GM21786 (cell line): ENCODE results near the gene ATAD1.
"Not testable (repeated sequence)": the region's sequence is repeated elsewhere in the genome, so short reads cannot be mapped to it uniquely, and the experiment has no call there.

ENCODE experiments used
- ATAC-seq: cut with Tn5 transposase; IDR thresholded peaks from one replicate; pipeline ENCODE4 v1.9.1; 2021; ENCODE audit not compliant: unreplicated experiment

The ATAD1 gene

DNA sequence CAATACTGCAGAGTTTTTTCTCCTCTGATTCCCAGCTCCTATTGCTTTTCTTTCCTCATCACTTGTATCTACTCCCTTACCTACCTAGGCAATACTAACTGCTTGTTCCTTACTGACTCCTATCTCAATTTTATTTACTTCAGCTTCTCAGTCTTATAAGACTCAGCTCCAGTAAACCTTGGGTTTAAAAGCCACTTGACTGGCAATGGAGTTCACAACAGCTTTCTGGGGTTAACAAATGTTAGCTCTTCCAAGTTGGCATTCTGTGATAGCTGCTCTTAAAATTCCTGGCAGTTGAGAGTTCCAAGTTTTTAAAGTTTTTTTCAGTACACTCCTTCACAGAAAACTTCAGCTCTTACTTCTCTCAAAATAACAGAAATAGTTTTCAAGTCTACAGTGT lies 14.2 kb downstream of the ATAD1 start:
- ATAC-seq, result no peak

DNA sequence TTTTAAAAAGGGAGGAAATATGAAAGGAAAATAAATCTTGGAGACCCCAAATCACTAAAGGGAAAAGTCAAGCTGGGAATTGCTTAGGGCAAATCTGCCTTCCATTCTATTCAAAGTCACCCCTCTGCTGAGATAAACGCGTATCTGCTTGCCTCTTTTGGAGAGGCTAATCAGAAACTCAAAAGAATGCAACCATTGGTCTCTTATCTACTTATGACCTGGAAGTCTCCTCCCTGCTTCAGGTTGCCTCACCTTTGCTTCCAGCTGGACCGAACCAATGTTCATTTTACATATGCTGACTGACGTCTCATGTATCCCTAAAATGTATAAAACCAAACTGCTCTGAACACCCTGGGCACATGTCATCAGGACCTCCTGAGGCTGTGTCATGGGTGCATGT lies 14.7 kb downstream of the ATAD1 start:
- ATAC-seq, result no peak

DNA sequence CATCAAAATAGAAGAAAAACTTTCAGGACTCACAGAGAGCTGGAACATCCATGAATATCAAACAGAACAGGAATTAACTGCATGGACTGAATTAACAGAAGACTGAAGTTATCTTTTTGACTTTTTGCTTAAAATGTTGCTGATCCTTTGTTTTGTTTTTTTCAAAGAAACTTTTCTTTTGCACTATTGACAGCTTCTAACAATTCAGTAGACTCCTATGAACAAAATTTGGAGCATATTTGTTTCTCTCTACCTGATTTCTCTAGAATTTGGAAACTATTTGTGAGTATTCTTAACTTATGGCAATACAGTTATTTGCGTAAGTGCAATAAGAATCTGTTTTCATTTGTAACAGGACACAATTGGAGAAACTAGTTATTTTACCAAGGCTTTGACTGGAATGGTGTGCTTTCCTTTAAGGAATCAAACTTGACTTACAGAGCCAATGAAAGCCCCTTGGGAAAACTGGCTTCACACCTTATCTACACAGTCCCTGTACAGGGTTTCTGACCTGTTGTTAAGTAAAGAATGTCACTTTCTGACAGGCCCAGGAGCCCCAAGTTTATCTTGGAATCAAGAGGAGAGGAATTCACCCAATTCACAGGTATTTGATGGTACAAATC lies 16.1 kb downstream of the ATAD1 start:
- not testable (repeated sequence) for ATAC-seq

DNA sequence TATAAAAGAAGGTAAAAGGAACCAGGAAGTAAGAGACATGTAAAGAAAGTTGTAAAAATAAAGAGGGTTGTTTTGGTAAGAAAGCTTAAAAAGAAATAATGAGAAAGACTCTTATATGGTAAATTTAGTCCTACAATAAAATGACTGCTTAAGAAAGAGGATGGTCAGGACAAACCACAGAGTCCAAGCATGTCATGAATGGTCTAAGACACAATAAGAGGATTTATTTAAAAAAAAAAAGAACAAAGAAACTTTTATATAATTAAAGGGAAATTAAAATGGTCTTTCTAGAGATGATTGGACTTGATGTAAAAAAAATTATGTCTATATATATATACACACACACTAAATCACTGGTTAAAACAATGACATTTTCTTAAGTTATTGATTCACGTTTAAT lies 18.2 kb downstream of the ATAD1 start:
- no peak for ATAC-seq

DNA sequence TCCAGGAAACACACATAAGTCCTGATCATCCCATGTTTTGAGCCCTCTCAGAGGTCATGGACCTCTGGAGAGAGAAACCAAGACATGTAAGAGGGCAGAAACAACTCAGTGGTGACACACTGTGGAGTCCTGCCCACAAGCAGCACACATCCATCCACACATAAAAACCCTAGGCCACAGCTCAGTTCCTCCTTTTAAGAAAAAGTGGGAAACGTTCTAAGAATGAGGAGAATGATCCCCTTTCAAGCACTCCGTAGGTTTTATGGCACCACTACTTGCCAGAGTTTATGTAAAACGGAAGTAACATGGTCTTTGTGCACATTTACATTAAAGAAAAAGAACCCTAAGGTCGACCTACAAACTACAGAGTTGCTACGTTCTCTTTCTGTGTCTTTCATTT lies 19.9 kb downstream of the ATAD1 start:
- ATAC-seq, result no peak

DNA sequence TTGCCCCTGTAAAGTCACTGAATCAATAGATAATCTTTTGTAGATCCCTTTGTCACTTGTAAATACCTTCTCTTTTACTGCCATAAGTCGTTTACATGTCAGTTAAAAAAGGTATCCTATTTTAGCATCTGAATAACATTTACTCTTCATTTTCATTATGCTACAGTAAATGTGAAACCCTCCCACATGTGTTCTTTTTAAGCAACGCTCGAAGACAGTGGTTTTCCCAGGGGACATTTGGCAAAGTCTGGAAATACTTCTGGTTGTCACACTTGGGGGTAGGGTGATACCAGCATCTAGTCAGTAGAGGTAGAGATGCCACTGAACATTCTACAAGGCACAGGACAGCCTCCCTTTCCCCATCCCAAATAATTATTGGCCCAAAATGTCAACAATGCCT lies 23.7 kb downstream of the ATAD1 start:
- no peak for ATAC-seq

DNA sequence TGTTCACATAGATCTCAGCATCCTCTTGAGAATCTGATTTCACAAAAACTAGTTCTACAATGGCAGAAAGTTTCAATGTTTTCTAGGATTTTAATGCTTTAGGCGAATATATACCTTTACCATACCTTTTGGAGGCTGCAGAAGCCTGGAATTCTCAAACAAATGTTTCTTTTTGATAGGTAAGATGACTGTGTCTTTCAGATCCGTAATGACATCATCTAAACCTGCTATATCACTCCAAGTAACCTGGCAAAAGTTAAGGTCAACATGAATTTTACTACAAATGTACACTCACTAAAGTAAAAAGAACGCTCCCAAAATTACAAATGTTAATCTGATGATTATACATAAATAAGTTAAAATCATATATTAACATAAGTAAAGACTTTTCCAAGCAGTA lies 27.8 kb downstream of the ATAD1 start:
- ATAC-seq, result no peak

DNA sequence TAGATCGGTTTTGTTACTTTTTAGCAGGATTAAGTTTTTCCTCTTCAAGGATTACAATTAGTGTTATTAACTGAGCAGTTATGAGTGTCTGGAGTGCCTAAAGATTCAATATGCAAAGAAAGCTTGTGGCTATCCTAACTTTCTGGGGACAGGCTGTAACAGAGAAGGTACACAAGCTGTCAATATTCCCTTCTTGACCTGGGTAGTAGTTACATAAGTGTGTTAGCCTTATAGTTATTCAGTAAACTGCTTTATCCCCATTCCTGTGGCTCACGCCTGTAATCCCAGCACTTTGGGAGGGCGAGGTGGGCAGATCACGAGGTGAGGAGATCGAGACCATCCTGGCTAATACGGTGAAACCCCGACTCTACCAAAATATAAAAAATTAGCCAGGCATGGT lies 31.6 kb downstream of the ATAD1 start:
- ATAC-seq, result no peak

DNA sequence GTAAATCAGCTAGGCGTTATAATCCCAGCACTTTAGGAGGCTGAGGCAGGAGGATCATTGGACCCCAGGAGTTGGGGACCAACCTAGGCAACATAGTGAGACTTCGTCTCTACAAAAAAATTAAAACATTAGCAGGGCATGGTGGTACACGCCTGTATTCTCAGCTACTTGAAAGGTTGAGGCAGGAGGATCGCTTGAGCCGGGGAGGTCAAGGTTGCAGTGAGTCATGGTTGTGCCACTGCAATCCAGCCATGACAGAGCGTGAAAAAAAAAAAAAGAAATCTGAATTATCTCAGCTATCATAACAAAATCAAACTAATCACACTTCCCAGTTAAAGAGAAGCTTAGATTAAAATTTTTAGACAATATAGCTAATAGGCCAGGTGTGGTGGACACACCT lies 35.3 kb downstream of the ATAD1 start:
- ATAC-seq, result no peak

DNA sequence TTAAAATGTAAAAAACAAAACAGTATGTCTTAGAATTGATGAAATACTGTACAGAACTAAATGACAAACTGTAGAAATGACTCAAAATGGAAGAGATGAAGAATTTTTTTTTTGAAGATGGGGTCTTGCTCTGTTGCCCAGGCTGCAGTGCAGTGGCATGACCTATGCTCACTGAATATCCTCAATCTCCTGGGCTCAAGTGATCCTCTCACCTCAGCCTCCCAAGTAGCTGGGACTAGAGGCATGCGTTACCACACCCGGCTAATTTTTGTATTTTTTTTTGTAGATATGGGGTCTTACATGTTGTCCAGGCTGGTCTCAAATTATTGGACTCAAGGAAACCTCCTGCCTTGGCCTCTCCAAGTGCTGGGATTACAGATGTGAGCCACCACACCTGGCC lies 36.5 kb downstream of the ATAD1 start:
- no peak for ATAC-seq

DNA sequence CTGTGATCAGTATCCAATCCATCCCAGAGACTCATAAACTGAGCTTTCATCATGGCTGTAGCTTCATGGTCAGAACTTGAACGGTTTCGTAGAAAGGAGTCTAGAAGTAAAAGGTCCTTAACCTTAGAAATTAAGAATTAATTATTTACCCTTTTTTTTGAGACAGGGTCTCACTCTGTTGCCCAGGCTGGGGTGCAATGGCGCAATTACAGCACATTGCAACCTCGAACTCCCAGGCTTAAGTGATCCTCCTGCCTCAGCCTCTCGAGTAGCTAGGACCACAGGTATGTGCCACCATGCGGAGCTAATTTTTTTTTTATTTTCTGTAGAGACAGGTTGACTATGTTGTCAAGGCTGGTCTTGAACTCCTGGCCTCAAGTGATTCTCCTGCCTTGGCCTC lies 41.7 kb downstream of the ATAD1 start:
- no peak for ATAC-seq

DNA sequence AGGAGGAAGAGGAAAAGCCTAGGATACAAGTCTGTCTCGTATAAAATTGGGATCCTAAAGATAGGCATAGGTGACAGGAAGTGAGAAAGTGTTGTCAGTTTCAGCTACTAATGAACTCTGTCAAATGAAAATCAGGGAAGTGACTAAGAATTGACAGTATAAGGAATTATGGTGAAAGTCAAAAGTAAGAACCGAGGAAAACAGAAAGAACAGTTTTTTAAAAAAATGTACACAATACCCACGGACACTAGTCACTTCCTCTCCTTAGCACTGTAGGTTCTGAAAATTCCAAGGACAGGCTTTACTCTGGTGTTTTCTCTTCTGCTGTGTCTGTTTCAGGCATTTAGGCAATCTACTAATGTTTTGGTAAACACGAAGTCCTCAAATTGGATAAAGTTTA lies 42.3 kb downstream of the ATAD1 start:
- no peak for ATAC-seq

DNA sequence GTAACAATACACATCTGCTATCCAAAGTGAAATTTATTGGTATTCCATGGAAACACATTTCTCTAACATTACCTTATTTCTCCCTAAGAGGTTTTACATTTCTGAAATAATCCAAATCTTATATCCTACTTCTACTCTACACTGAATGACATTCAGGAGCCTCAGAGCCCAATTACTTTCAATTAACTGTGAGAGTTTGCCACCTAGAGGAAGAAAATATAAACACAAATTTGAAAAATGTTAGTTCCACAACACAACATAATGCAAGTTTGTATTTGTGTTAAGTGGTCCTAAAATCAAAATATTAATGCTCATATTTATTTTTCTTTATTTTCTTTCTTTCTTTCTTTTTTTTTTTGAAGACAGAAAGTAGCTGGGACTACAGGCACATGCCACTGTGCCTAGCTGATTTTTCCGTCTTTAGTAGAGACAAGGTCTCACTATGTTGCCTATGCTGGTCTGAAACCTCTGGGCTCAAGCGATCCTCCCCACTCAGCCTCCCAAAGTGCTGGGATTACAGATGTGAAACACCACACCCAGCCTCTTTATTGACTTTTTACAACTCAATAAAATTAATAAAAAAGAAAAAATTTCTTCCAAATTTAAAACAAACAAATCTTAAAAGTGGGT lies 46.0 kb downstream of the ATAD1 start:
- no peak for ATAC-seq

DNA sequence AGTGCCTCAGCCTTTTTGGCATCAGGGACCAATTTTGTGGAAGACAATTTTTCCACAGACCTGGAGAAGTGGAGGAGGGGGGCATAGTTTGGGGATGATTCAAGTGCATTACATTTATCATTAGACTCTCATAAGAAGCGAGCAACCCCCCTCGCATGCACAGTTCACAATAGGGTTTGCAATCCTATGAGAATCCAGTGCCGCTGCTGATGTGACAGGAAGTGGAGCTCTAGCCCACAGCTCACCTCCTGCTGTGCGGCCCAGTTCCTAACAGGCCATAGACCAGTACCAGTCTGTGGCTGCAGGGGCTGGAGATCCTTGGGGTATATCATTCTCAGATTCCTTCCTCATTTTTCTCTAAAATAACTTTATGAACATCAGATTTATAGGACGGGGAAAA lies 50.8 kb downstream of the ATAD1 start:
- no peak for ATAC-seq

DNA sequence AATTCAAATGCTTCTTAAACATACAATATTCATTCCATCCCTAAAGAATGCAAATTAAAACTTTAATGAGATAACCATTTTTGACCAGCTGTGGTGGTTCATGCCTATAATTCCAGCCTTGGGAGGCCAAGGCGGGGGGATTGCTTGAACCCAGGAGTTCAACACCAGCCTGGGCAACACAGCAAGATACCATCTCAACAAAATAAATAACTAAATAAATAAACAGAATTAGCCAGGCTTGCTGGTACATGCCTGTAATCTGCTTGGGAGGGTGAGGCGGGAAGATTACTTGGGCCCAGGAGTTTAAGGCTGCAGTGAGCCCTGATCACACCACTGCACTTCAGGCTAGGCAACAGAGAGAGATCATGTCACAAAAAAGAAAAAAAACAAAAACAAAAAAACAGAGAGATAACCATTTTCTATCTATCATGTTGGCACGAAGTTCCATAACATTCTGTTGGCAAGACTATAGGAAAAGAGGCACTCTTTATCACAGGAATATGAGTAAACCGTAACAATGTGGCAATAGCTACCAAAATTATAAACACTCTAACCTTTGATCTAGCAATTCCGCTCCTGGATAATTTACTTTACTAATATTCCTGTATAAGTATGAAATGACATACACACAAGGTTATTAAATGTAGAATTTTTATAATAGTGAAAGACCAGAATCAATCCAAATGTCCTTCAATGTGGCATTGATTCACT lies 52.2 kb downstream of the ATAD1 start:
- no peak for ATAC-seq

DNA sequence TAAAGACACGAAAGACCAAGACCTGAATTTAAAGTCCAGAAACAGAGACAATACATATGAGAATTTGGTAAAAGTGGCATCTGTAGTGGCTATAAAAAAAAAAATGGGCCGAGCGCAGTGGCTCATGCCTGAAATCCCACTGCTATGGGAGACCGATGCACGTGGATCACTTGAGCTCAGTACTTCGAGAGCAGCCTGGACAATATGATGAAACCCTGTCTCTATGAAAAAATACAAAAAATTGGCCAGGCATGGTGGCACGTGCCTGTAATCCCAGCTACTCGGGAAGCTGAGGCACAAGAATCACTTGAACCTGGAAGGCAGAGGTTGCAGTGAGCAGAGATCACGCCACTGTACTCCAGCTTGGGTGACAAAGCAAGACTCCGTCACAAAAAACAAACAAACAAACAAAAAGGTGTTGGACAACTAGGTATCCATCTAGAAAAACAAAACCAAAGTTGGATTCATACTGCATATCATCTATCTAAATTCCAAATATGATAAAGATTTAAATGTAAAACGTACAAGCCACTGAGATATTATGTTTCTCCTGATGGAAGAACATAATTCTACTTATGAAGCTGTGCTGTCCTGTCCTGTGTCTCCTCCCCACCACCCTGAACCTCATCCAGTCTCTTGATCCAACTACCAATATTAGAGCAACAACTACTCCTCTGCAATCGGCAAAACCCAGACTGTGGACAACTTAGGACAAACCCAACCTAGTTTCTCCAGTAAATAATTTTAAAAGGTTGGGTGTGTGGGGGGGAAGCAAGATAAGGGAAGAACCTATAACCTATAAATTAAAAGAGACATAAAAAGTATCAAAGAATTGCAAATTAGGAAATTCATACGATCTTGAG lies 53.7 kb downstream of the ATAD1 start:
- ATAC-seq, result no peak

DNA sequence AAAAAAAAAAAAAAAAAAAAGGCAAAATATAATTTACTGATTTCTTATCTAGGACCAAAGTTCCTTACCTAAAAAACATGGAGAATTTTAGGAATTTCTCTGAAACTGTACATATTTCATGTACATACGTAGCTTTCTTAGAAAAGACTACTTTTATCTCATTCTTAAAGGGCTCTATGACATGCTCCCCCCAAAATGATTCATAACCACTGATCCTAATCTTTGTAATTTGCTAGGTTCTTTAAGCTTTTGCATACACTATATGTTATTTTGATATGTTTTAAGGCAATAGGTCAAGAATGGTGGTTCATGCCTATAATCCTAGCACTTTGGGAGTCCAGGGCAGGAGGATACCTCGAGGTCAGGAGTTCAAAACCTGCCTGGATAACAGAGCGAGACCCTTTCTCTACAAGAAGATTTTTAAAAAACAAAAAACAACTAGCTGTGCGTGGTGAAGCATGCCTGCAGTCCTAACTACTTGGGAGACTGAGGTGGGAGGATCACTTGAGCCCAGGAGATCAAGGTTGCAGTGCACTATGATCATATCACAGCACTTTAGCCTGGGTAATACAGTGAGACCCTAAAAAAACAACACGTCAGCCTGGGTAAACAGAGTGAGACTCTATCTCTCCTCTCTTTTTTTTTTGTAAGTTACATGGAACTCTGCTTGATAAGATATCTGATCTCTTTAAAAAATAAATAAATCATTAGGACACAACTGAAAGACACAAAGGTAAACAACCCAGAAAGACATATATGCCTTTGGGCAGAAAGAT lies 54.8 kb downstream of the ATAD1 start:
- no peak for ATAC-seq

DNA sequence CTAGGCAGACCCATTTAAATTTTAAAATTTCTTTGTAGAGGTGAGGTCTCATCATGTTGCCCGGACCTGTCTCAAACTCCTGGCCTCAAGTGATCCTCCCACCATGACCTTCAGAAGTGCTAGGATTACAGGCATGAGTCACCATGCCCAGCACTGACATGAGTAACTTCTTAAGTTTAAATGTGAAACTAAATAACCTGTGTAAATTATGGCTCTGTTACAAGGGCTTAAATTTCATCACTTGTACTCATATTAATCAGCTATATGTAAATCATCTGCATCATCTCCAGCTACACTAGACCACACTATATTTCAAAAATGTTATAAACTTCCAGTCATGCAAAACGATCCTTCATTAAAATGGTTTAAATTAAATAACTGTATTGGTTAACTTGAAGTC lies 56.1 kb downstream of the ATAD1 start:
- ATAC-seq, result no peak

DNA sequence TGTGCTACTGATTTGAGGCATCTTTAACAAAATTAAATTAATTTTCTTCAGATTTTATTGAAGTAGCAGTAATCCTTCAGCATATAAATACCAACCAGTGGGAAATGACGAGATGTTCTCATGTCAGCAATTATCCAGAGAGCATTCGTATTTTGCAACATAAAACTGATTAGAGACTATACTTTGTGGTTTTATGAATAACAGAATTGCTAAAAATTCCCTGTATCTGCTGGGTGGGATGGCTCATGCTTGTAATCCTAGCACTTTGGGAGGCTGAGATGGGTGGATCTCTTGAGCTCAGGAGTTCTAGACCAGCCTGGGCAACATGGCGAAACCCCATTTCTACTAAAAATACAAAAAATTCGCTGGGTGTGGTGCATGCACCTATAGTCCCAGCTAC lies 56.9 kb downstream of the ATAD1 start:
- no peak for ATAC-seq

DNA sequence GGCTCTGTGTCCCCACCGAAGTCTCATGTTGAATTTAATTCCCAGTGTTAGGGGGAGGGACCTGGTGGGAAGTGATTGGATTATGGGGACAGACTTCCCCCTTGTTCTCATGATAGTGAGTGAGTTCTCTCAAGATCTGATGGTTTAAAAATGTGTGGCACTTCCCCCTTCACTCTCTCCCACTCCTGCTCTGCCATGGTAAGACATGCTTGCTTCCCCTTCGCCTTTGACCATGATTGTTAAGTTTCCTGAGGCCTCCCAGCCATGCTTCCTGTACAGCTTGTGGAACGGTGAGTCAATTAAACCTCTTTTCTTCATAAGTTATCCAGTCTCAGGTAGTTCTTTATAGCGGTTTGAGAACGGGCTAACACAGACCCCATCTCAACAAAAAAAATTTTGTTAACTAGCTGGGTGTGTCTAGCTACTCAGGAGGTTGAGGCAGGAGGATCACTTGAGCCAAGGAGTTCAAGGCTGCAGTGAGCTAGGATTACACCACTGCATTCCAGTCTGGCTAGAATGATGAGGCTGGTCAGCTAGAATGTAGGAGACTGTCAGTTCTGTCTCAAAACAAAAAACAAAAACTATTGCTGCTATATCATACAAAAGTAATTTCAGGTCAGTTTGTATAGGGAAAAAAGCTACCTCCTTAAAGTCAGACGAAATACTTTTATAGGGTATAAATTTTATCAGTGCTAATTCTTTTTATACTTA lies 57.7 kb downstream of the ATAD1 start:
- ATAC-seq, result no peak
